Measurements from ENCODE around the gene ENO3. TPM values are rescaled to one million over a fixed set of nuclear protein-coding genes. Genes with fewer than 3 reads are reported as not detected.

Gene ENO3
- total RNA-seq, 4 donors from 2014 or later = 2.5 to 211 (median 12.9) TPM

DNA sequence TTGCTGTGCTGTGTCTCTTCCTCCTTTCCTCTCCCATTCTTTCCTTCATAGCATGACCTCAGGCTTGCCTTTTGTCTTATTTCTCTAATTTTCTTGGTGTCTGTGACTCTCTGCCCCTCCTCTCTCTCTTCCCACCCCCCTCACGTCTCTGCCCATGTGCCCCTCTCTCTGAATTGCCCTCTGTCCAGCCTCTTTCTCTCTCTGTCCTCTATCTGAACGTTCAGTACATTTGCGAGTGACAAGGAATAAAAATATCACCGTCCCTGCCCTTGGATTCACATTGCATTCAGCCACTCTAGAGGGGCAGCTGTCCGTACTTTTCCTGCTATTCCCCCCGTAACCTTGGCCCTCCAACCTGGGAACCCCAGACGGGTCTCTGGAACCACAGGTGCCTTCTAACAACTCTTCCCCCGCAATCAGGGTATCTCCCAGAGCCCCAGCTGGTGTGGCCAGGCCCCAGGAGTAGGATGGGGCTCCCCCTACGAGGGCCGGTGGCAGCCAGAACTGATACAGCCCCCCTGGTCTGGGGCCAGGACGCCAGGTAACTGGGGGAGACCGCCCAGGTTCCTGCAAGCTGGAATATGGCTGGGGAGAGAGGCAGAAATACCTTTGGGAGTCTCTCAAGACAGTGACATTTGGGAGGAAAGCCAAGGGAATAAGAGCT is 48.6 kb downstream of the ENO3 start:
- no peak for DNase-seq
- Histone ChIP-seq H3K4me3 (peak overlapping the region; percentile 80 to 97 (median 90)), H3K27ac (peak overlapping the region; percentile 92 to 96 (median 94)), H3K4me1 (peaks cover 17 to 29% (median 26%) of the 10 kb centered on the region in 4 donors), H3K9me3 (no peaks in the 10 kb centered on the region), H3K27me3 (no peaks in the 10 kb centered on the region), H3K36me3 (peaks cover 0 to 26% (median 8%) of the 10 kb centered on the region in 4 donors)
- in situ Hi-C loops (cut with MboI; ENCODE audit: low pct_ligation_motif_present in 1 of 4, low pct_unique_long_range_greater_than_20kb in 1 of 4, low sequenced_read_pairs in 3 of 4) (no loop called here), intact Hi-C loops (cut with DNase I; ENCODE audit: low total_unique reads) (no loop called here)
- no peak for TF ChIP-seq EP300 (IDR thresholded peaks at IDR 0.05; ENCODE audit: low read depth)
- no peak for TF ChIP-seq POLR2AphosphoS5 (IDR thresholded peaks at IDR 0.05)
- no peak for TF ChIP-seq CTCF (IDR thresholded peaks at IDR 0.05)
- no peak for TF ChIP-seq POLR2A (IDR thresholded peaks at IDR 0.05)
- 33 to 64% methylated on average over 1 to 12 of the region's 12 CpGs for WGBS, 2 donors (ENCODE audit: low coverage in 1 of 2)

DNA sequence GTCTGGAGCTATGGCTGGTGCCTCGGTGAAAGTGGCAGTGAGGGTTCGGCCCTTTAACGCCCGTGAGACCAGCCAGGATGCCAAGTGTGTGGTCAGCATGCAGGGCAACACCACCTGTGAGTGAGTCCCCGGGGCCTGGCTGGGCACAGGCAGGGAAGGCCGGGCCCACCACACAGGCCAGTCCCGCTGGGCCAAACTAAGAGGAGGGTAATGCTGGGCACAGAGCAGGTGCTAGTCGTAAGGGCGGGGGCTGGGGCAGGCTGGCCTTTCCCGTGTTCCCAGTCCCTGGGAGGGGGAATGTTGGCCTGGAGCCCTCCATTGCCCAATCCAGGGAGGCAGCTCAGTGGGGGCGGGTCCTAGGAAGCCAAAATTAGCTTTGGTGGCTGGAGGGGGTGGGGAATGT is 49.3 kb downstream of the ENO3 start:
- H3K4me3 ChIP-seq = peak overlapping the region in 1 of 4 donors; percentile 80
- DNase-seq = peak; percentile 56
- in situ Hi-C loops (cut with MboI; ENCODE audit: low pct_ligation_motif_present in 1 of 4, low pct_unique_long_range_greater_than_20kb in 1 of 4, low sequenced_read_pairs in 3 of 4) = no loop called here

DNA sequence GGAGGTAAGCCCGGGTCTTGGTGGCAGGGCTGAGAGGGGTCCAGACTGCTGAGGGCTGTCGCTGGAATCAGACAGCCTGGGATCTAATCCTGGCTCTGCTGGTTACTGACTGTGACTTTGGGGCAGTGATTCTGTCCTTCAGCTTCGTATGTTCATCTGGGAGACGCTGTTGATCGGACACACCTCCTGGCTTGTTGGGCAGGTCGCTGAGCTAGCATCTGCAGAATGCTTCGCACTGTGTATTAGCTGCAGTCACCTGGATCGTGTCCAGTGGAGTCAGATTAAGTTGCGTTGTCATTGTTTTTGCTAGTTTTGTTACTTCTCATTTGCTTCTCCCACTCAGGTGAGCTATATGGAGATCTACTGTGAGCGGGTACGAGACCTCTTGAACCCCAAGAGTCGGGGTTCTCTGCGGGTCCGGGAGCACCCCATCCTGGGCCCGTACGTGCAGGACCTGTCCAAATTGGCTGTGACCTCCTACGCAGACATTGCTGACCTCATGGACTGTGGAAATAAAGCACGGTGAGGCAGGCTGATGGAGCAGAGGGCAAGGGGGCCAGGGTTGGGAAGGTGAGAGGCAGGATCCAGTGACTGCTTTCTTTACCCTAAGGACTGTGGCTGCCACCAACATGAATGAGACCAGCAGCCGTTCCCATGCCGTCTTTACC is 51.3 kb downstream of the ENO3 start:
- no peaks in the 10 kb centered on the region for H3K27me3 ChIP-seq
- no peak for DNase-seq
- no peak overlapping the region for H3K4me3 ChIP-seq
- no peaks in the 10 kb centered on the region for H3K9me3 ChIP-seq
- no peak overlapping the region for H3K27ac ChIP-seq
- TF ChIP-seq CTCF (IDR thresholded peaks at IDR 0.05) (no peak), EP300 (IDR thresholded peaks at IDR 0.05; ENCODE audit: low read depth) (no peak), POLR2A (IDR thresholded peaks at IDR 0.05) (no peak), POLR2AphosphoS5 (IDR thresholded peaks at IDR 0.05) (no peak)
- H3K4me1 ChIP-seq = peaks cover 11 to 22% (median 19%) of the 10 kb centered on the region in 4 donors
- in situ Hi-C loops (cut with MboI; ENCODE audit: low pct_ligation_motif_present in 1 of 4, low pct_unique_long_range_greater_than_20kb in 1 of 4, low sequenced_read_pairs in 3 of 4) = no loop called here
- intact Hi-C loops (cut with DNase I; ENCODE audit: low total_unique reads) = no loop called here
- 94 to 100% methylated on average over 4 to 20 of the region's 20 CpGs for WGBS, 2 donors (ENCODE audit: low coverage in 1 of 2)
- H3K36me3 ChIP-seq = peaks cover 0 to 43% (median 21%) of the 10 kb centered on the region in 4 donors

More for the DNA sequence above, 49.3 kb downstream of the ENO3 start:
- H3K4me1 ChIP-seq = peaks cover 17 to 29% (median 26%) of the 10 kb centered on the region in 4 donors
- intact Hi-C loops (cut with DNase I; ENCODE audit: low total_unique reads) = no loop called here
- H3K27ac ChIP-seq = peak overlapping the region; percentile 92 to 96 (median 94)
- no peaks in the 10 kb centered on the region for H3K27me3 ChIP-seq
- TF ChIP-seq EP300 (IDR thresholded peaks at IDR 0.05; ENCODE audit: low read depth) = no peak
- no peak for TF ChIP-seq POLR2A (IDR thresholded peaks at IDR 0.05)
- TF ChIP-seq CTCF (IDR thresholded peaks at IDR 0.05) = no peak
- no peak for TF ChIP-seq POLR2AphosphoS5 (IDR thresholded peaks at IDR 0.05)
- no peaks in the 10 kb centered on the region for H3K9me3 ChIP-seq
- WGBS, 2 donors (ENCODE audit: low coverage in 1 of 2) = 81% methylated on average over 11 of the region's 11 CpGs; no CpG with 5 or more reads in 1 of the 2 donors
- H3K36me3 ChIP-seq = peaks cover 0 to 33% (median 11%) of the 10 kb centered on the region in 4 donors

- Histone ChIP-seq H3K4me3 (no peak overlapping the region), H3K27me3 (no peaks in the 10 kb centered on the region), H3K27ac (no peak overlapping the region), H3K9me3 (no peaks in the 10 kb centered on the region), H3K36me3 (peaks cover 0 to 54% (median 27%) of the 10 kb centered on the region in 4 donors), H3K4me1 (peaks cover 11 to 20% (median 19%) of the 10 kb centered on the region in 4 donors)
- in situ Hi-C loops (cut with MboI; ENCODE audit: low pct_ligation_motif_present in 1 of 4, low pct_unique_long_range_greater_than_20kb in 1 of 4, low sequenced_read_pairs in 3 of 4) = no loop called here
- DNase-seq = no peak
- WGBS, 2 donors (ENCODE audit: low coverage in 1 of 2) = 93% methylated on average over 18 of the region's 18 CpGs; no CpG with 5 or more reads in 1 of the 2 donors
- intact Hi-C loops (cut with DNase I; ENCODE audit: low total_unique reads) = no loop called here
- TF ChIP-seq CTCF (IDR thresholded peaks at IDR 0.05) (no peak), EP300 (IDR thresholded peaks at IDR 0.05; ENCODE audit: low read depth) (no peak), POLR2A (IDR thresholded peaks at IDR 0.05) (no peak)
Measured at GRCh38 chr17:5003214-5003867, 52.4 kb downstream of the ENO3 start.
